ENCODE data around the gene CACNA2D3.
"Not testable (repeated sequence)": the region's sequence is repeated elsewhere in the genome, so short reads cannot be mapped to it uniquely, and the experiment has no call there.

The CACNA2D3 gene

GRCh38 chr3:54378184-54378583 is 255.8 kb downstream of the CACNA2D3 start:
- DNase-seq: no peak

DNA sequence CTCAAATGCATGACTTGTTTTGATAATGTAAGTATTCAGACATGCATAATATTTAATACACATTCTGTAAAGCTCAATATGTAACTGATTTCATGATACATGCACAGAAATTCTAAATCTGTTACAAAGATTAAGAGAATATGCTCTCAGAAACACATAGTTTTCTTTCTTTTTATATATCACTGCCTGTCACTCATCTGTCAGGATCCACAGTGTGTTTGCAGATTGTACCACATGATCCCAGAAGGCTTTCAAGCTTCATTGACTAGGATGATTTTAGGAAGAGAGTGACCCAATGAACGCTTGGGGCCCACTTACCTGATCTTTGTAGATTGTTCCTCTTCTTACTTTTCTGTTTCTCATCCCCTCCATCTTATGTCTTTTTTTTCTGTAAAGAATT is 261.9 kb downstream of the CACNA2D3 start:
- no peak for DNase-seq

- DNase-seq: no peak
These were observed 268.2 kb downstream of the CACNA2D3 start for GRCh38 chr3:54390582-54390981.

- DNase-seq: no peak
These were observed 270.8 kb downstream of the CACNA2D3 start for GRCh38 chr3:54393150-54393549.

GRCh38 chr3:54408328-54408727 is 286.0 kb downstream of the CACNA2D3 start:
- DNase-seq: no peak

GRCh38 chr3:54421943-54422342 is 299.6 kb downstream of the CACNA2D3 start:
- peak; percentile 36 for DNase-seq

- DNase-seq: no peak
These were observed 301.9 kb downstream of the CACNA2D3 start for GRCh38 chr3:54424292-54424691.

- DNase-seq: no peak
These were observed 304.0 kb downstream of the CACNA2D3 start for GRCh38 chr3:54426381-54426780.

- DNase-seq: peak; percentile 25
These were observed 305.1 kb downstream of the CACNA2D3 start for GRCh38 chr3:54427501-54427900.

DNA sequence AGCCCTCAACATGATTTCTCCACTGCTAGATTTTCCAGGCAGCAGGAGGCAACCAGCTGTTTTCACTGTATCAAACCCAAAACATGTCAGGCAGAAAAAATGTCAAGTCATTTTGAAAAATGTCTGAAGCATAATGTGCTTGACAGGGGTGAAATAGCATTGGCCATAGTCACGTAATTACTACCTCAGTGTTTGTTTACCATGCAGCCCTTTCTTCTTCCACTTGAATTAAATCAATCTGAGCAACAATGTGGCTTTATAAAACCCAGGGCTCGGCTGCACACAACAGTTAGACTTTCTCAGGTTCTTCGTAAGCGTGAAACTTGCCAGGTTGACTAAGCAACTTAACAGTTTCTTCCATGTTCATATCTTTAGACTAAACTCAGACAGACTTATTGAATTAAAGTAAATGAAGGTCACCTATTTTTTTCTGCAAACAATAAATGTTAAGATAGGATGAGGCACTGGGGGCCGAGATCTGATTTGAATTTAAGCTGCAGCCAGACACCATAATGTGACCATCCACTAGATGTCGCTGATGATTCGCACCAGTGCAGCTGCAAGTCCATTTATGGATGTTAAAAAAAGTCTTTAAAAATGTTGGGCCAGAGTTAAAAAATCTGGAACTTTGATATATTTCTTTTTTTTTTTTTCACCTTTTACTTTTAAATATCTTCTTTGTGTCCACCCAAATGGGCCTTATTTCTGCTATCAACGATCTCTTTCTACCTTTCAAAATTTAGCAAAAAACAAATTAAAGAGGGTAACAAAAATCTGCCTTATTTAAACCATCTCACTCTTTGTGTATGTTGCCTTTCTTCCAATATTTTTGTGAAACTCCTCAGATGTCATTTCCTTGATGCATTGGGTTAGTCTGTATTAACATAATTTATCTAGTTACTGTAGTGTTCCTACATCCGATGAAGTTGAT is 305.9 kb downstream of the CACNA2D3 start:
- DNase-seq: peak; percentile 68

DNA sequence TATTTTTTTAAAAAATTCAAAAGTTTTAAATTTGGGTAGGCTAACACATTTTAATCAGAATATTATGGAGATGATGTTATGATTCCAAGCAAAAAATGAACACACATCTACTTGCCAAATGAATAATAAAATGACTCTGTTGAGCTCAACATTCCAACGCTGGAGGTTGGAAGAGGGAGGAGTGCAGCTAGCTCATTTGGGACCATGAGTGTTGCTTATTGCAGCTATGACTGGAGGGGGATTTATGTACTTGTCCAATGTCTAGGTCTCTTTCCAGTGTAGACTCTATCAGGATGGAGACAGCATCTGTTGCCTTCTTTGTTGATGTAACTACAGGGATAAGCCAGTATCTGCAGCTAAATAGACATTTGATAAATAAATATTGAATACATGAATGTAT is 310.6 kb downstream of the CACNA2D3 start:
- DNase-seq: no peak

GRCh38 chr3:54433846-54434245 is 311.5 kb downstream of the CACNA2D3 start:
- no peak for DNase-seq

DNA sequence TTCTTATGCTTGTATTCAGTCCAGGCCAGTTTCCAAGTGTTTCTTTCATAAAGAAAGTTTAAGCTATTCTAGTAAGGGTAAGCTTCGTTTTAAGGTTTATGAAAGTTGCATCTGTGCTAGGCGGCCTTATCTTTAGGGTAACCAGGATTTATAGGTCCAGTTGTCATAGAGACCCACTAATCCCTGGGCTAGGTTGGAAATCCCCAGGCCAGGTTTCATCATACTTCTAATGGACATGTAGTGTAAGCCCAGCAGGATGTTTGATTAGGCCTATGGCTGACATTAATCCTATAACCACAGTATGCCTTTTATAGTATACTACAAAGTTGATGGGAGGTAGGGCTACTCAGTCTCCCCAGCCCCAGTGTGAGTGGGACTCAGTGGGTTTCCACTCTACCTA is 312.4 kb downstream of the CACNA2D3 start:
- DNase-seq: no peak

GRCh38 chr3:54437271-54437670 is 314.9 kb downstream of the CACNA2D3 start:
- no peak for DNase-seq

- DNase-seq: no peak
These were observed 321.3 kb downstream of the CACNA2D3 start for GRCh38 chr3:54443561-54444161.

DNA sequence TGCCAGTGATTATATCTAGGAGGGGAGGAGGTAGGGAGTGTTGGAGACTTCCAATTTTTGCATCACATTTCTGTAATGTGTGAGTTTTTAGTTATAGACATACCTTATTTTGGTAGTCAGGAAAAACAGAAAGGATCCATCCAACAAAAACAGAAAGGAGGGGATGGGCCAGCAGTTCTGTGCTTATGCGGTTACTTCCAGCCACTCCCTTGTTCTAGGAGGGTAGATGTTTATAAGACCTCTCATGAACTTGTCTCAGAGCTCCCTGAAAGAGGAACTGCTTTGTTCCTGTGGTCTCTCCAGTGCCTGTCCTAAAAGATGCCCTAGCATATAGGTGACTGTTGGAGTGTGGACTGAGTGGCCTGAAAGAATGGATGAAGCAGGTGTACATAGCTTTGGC is 323.3 kb downstream of the CACNA2D3 start:
- no peak for DNase-seq

DNA sequence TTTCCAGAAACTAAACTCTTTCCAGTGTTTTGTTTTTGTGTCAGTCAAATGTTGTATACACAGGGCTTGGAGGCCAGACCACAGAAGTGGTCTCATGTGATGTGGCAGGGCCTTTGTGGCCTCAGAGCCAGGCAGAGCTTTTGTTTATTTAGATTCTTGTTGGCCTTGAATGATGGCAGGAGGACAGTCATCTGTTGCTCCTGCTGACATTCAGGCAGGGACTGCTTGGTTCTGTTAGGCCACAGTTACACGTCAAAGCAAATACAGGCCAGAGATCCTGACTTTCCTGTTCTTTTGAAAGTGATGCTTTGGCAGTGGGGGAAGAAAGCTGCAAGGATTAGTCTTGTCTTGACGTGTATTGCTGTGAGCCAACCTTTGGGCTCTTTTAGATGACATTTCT is 325.1 kb downstream of the CACNA2D3 start:
- no peak for DNase-seq

- DNase-seq: no peak
These were observed 332.5 kb downstream of the CACNA2D3 start for GRCh38 chr3:54454806-54455205.

GRCh38 chr3:54458357-54458756 is 336.0 kb downstream of the CACNA2D3 start:
- no peak for DNase-seq

- DNase-seq: not testable (repeated sequence)
These were observed 342.2 kb downstream of the CACNA2D3 start for GRCh38 chr3:54464554-54464953.

DNA sequence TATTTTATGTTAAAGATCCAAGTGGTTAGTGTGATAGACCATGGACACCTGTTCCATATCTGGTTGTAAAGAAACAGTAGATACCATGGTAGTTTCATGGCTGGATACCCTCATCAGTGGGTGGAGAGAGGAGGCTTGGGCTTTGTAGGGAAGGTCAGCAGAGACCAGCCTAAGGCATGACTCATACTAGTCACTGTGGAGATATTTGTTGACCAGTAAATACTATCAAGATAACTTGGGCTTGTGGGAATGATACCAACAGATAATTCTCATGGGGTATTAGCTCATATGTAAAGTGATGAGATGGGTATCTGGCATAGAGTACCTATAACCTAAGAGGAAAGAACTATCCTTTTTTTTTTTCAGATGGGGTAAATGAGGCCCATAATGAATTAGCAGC is 354.5 kb downstream of the CACNA2D3 start:
- no peak for DNase-seq

DNA sequence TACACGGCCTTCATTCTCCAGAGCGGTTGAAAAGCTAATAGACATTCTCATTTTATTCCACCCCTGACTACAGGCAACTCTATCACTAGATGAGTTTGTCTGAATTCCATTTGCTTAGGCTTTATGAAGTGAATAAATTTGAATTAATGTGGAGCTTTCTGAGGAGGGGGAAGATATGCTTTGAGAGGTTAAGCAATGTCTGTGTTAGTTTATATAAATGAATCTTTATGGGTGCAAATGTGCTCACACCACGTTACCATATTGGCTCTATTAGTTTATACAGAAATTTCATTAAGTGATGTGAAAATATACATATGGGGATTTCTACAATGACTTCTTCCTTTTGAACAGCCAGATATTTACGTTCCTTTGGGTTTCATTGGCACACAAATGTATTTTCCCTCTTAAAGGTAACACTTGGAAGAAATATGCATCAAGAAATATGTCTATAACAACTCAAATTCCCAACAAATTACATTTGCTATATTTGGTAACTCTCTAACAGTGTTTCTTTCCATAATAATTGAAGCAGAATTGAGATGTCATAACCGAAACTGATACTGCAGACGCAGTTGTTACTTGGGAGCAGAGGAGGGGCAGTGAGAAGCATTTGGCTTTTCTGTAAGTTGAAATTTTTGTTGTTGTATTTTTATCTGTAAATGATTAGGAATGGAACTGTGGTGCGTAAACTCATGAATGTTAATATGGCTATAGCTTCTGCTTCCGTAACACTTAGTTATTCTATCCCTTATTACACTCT is 359.4 kb downstream of the CACNA2D3 start:
- no peak for DNase-seq

DNA sequence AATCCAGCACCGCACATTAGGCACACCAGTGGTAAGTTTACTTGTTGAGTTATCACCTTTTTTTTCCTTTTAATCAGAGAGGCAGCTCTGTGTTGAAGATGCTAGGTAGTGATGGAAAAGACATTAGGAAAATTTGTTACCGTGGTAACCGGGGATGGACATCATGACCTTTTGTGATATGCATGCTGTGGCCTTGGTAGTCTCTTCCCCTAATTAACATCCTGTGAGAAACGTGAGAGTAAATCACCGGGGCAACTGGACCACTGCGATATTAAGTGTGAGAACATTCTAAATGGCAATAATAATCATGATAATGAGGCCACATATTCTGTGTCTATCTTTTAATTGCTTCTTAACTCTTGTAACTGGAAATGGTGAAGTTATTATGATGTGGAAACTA is 362.0 kb downstream of the CACNA2D3 start:
- DNase-seq: no peak

GRCh38 chr3:54486317-54486716 is 364.0 kb downstream of the CACNA2D3 start:
- no peak for DNase-seq
